Prostate gland (tissue), 2 donors: ENCODE data around the gene SFI1. TPM values are rescaled to one million over a fixed set of nuclear protein-coding genes. Genes with fewer than 3 reads are reported as not detected.

Source experiments
- DNase-seq: peaks from one replicate; pipeline ENCODE4 v3.0.0-alpha.2; 2019; ENCODE audit warnings: low spot score
- H3K27ac ChIP-seq, 2 donors: fragments of 200-600 bp; sonication (generic); 2 replicates each; pipeline ENCODE4 v1.5.1; 2017 to 2019
- H3K27me3 ChIP-seq: fragments of 200-600 bp; sonication (generic); replicated peaks from 2 replicates; pipeline ENCODE4 v1.5.1; 2019; ENCODE audit not compliant: insufficient read depth
- H3K36me3 ChIP-seq, 2 donors: fragments of 200-600 bp; sonication (generic); 1 replicate in 1 of 2; 2 replicates in 1 of 2; pipeline versions ENCODE4 v1.5.1 to v1.8.1; 2017 to 2019
- H3K4me1 ChIP-seq: fragments of 200-600 bp; sonication (generic); replicated peaks from 2 replicates; pipeline ENCODE4 v1.5.1; 2019
- H3K4me3 ChIP-seq, 2 donors: fragments of 200-600 bp; sonication (generic); 2 replicates each; pipeline ENCODE4 v1.5.1; 2017 to 2019
- H3K9me3 ChIP-seq: fragments of 200-600 bp; sonication (generic); 2 replicates; pipeline ENCODE4 v1.5.1; 2017
- POLR2A ChIP-seq: fragments of 450-650 bp; IDR thresholded peaks from one replicate; pipeline ENCODE4 v1.6.1; 2016; ENCODE audit warnings: antibody characterized with exemption, mild to moderate bottlenecking
- POLR2AphosphoS5 ChIP-seq: sonication (generic); formaldehyde crosslinking; IDR thresholded peaks from one replicate; pipeline ENCODE4 v1.6.1; 2017; ENCODE audit warnings: antibody characterized with exemption
- WGBS: methylation state at CpG from one replicate; pipeline ENCODE4 v1.1.5; 2018; 5-methylcytosine and 5-hydroxymethylcytosine counted together
- intact Hi-C: fragments of 100-400 bp; cut with DNase I; formaldehyde crosslinking; loops from one replicate; pipeline ENCODE4 v1.14.2; 2022
- total RNA-seq, 2 donors: library from RNA; depleted of rRNA; stranded (reverse); fragments of >200 nt; gene quantifications; one replicate each; pipeline ENCODE4 v1.1.0, GENCODE V29; 2016
- TF ChIP-seq, protein P1 (sequence below), 4 experiments: fragments of 200-600 bp in 2 of 4; fragments of 450-650 bp in 2 of 4; sonication (generic) in 2 of 4; IDR thresholded peaks; 1 replicate in 3 of 4; 2 replicates in 1 of 4; pipeline ENCODE4 v1.5.1; 2016 to 2019; ENCODE audit warnings: antibody characterized with exemption in 4 of 4, mild to moderate bottlenecking in 2 of 4, moderate library complexity in 2 of 4

Gene SFI1
- total RNA-seq, 2 donors from 2014 or later: 21.5 to 68.8 TPM

- 76% methylated on average over 5 of the region's 5 CpGs for WGBS
- H3K4me3 ChIP-seq: no peak overlapping the region
- no peak for DNase-seq
- H3K27ac ChIP-seq: no peak overlapping the region
- intact Hi-C loops: no loop called here
- H3K36me3 ChIP-seq: peaks cover 0 to 12% of the 10 kb centered on the region in 2 donors
- no peaks in the 10 kb centered on the region for H3K4me1 ChIP-seq
- H3K27me3 ChIP-seq: no peaks in the 10 kb centered on the region
- no peaks in the 10 kb centered on the region for H3K9me3 ChIP-seq
- TF ChIP-seq, protein P1, sequence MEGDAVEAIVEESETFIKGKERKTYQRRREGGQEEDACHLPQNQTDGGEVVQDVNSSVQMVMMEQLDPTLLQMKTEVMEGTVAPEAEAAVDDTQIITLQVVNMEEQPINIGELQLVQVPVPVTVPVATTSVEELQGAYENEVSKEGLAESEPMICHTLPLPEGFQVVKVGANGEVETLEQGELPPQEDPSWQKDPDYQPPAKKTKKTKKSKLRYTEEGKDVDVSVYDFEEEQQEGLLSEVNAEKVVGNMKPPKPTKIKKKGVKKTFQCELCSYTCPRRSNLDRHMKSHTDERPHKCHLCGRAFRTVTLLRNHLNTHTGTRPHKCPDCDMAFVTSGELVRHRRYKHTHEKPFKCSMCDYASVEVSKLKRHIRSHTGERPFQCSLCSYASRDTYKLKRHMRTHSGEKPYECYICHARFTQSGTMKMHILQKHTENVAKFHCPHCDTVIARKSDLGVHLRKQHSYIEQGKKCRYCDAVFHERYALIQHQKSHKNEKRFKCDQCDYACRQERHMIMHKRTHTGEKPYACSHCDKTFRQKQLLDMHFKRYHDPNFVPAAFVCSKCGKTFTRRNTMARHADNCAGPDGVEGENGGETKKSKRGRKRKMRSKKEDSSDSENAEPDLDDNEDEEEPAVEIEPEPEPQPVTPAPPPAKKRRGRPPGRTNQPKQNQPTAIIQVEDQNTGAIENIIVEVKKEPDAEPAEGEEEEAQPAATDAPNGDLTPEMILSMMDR (IDR thresholded peaks at IDR 0.05): peak in 3 of 4 experiments; percentile 33 to 38 (median 38)
- TF ChIP-seq POLR2A: no peak
- peak; percentile 38 for TF ChIP-seq POLR2AphosphoS5
Measured at GRCh38 chr22:31451709-31452571, 44.4 kb upstream of the SFI1 start.

GRCh38 chr22:31461699-31462098 lies 34.6 kb upstream of the SFI1 start:
- Histone ChIP-seq H3K4me1 (no peaks in the 10 kb centered on the region), H3K36me3 (peaks cover 5 to 19% of the 10 kb centered on the region in 2 donors), H3K27ac (no peak overlapping the region), H3K9me3 (no peaks in the 10 kb centered on the region), H3K4me3 (no peak overlapping the region), H3K27me3 (no peaks in the 10 kb centered on the region)
- 95% methylated on average over 3 of the region's 3 CpGs for WGBS
- intact Hi-C loops: no loop called here
- DNase-seq: no peak
- TF ChIP-seq POLR2A: no peak
- TF ChIP-seq, protein P1 (IDR thresholded peaks at IDR 0.05): no peak
- no peak for TF ChIP-seq POLR2AphosphoS5

DNA sequence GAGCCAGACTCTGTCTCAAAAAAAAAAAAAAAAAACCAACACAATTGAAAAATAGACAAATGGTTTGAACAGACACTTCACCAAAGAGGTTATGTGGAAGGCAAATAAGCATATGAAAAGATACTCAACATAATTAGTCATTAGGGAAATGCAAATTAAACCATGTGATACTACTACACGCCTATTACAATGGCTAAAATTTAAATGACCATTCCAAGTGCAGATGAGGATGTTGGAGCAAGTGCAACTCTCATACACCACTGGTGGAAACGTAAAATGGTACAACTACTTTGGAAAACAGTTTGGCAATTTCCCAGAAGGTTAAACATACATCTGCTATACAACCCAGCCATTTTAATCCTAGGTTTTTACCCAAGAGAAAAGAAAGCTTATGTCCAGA lies 31.0 kb upstream of the SFI1 start:
- DNase-seq: no peak
- Histone ChIP-seq H3K27me3 (no peaks in the 10 kb centered on the region), H3K36me3 (peaks cover 5 to 19% of the 10 kb centered on the region in 2 donors), H3K9me3 (no peaks in the 10 kb centered on the region), H3K4me3 (no peak overlapping the region), H3K27ac (no peak overlapping the region), H3K4me1 (no peaks in the 10 kb centered on the region)
- no peak for TF ChIP-seq POLR2AphosphoS5
- TF ChIP-seq POLR2A: no peak
- TF ChIP-seq, protein P1 (IDR thresholded peaks at IDR 0.05): no peak
- 97% methylated on average over 2 of the region's 2 CpGs for WGBS
- intact Hi-C loops: no loop called here

DNA sequence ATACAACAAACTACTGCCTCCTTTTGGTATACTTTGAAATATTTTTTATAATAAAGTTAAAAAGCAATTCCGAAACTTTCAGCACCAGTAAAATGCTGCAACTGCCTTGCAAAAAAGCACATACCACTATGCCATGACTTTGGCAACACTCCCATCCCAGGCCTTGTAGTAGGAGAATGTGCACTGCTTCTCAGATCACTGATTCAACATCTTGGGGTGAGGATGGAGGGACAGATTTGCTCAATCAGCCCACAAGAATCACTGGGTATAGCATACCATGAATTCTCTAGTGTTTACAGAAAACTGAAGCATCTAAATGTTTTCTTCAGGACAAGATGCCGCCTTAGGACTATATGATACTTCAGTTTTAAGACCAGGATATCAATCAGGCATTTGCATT lies 21.6 kb upstream of the SFI1 start:
- intact Hi-C loops: no loop called here
- TF ChIP-seq POLR2A: no peak
- TF ChIP-seq POLR2AphosphoS5: no peak
- TF ChIP-seq, protein P1 (IDR thresholded peaks at IDR 0.05): no peak
- DNase-seq: no peak

DNA sequence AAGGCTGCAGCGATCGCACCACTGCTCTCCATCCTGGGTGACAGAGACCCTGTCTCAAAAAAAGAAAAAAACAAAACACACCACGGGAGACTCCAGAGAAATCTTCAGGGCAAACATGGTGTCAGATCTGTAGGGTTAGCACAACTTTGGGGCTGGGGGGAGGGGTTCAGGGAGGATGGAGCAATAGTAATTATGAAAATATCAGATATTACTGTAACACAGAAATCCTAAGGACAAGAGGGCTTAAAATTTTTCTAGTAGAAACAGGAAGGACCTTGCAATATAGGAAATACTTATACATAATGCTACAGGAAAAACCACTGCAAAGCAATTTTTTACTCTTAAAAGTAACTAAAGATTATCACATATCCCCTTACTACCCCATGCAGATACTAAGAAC lies 20.5 kb upstream of the SFI1 start:
- no peaks in the 10 kb centered on the region for H3K36me3 ChIP-seq
- no peaks in the 10 kb centered on the region for H3K27me3 ChIP-seq
- no peak overlapping the region for H3K4me3 ChIP-seq
- H3K9me3 ChIP-seq: no peaks in the 10 kb centered on the region
- no peaks in the 10 kb centered on the region for H3K4me1 ChIP-seq
- no peak for DNase-seq
- no peak overlapping the region for H3K27ac ChIP-seq
- TF ChIP-seq, protein P1 (IDR thresholded peaks at IDR 0.05): no peak
- TF ChIP-seq POLR2A (no peak), POLR2AphosphoS5 (no peak)
- 90% methylated on average over 3 of the region's 3 CpGs for WGBS
- intact Hi-C loops: no loop called here

More for the DNA sequence above, 21.6 kb upstream of the SFI1 start:
- H3K36me3 ChIP-seq: no peaks in the 10 kb centered on the region
- no peaks in the 10 kb centered on the region for H3K27me3 ChIP-seq
- no peaks in the 10 kb centered on the region for H3K9me3 ChIP-seq
- H3K4me3 ChIP-seq: no peak overlapping the region
- no peak overlapping the region for H3K27ac ChIP-seq
- H3K4me1 ChIP-seq: no peaks in the 10 kb centered on the region
- WGBS: 96% methylated on average over 2 of the region's 2 CpGs
